NCI-H2029 (cell line): Measurements from ENCODE around the gene PLA2G4F.

ENCODE experiments used
- DNase-seq: peaks from one replicate; lab custom pipeline; 2025; lab: John Stamatoyannopoulos, UW

The PLA2G4F gene, protein sequence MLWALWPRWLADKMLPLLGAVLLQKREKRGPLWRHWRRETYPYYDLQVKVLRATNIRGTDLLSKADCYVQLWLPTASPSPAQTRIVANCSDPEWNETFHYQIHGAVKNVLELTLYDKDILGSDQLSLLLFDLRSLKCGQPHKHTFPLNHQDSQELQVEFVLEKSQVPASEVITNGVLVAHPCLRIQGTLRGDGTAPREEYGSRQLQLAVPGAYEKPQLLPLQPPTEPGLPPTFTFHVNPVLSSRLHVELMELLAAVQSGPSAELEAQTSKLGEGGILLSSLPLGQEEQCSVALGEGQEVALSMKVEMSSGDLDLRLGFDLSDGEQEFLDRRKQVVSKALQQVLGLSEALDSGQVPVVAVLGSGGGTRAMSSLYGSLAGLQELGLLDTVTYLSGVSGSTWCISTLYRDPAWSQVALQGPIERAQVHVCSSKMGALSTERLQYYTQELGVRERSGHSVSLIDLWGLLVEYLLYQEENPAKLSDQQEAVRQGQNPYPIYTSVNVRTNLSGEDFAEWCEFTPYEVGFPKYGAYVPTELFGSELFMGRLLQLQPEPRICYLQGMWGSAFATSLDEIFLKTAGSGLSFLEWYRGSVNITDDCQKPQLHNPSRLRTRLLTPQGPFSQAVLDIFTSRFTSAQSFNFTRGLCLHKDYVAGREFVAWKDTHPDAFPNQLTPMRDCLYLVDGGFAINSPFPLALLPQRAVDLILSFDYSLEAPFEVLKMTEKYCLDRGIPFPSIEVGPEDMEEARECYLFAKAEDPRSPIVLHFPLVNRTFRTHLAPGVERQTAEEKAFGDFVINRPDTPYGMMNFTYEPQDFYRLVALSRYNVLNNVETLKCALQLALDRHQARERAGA

DNA sequence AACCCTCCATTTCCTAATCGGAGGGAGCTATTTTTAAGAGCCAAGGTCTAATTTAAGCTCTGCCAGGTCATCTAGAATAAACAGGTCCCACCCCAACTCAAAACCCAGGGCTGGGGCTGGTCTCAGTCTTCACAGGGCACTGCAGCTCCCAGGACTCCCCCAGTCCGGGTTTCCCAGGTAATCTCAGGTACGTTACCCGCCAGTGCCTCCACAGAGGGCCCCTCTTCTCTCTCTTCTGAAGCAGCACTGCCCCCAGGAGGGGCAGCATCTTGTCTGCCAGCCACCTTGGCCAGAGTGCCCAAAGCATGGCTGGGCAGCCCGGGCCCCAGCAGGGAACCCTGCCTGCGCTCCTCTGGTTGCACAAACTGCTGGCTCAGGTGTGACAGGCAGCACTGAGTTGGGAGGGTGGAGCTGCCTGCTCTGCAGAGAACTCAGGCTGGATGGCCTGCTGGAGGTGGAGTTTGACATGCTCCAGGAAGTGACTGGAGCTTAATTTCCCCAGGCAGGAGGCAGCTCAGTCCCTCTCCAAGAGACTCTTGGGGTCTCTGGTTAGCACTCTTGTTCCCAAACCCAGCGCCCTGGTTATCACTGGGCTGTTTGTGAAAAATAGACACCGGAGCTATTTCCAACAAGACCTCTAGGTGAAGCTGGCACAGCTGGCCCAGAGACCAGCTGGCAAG, at the start of gene PLA2G4F:
Gene PLA2G4F (minus strand): TSS at position 394 of the 680 bp plus-strand sequence. CDS start 87 bp downstream, at position 307.
- DNase-seq: no peak

DNA sequence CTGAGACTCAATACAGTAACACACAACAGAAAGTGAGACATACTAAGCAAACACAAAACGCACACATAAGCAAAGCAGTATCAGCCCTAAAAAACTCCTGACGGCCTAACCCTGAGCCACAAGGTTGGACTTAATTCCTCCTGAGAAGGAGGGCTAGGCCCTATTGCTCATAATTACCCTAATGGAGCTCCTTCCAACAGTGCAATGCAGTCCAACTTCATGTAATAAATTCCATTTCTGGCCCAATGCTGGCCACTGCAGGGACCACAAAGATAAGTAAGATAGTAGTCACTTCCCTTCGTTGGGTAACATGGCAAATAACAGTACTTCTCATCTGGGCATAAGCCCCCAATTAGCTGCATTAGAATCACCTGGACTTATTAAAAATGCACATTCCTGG, 47.5 kb upstream of the PLA2G4F start:
- DNase-seq: no peak

- no peak for DNase-seq
Observed at GRCh38 chr15:42202653-42203052, 46.2 kb upstream of the PLA2G4F start.

- no peak for DNase-seq
Observed at GRCh38 chr15:42201801-42202200, 45.4 kb upstream of the PLA2G4F start.

DNA sequence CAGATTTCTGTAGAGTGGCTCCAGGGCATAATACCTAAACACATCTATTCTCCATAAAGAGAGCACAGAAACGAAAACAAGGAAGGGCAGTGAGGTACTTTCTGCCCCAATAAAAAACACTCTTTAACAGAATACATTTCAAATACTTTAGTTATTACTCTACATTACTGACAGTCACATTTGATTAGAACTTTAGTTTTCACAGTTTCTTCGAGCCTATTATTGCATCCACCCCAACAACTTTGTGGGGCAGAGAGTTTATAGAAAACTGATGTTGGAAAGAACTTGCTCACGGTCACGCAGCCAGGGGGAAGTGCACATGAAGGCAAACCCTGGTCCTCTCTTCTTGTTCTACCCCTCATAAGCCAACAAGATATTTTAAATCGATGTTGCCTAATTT, 42.7 kb upstream of the PLA2G4F start:
- no peak for DNase-seq

DNA sequence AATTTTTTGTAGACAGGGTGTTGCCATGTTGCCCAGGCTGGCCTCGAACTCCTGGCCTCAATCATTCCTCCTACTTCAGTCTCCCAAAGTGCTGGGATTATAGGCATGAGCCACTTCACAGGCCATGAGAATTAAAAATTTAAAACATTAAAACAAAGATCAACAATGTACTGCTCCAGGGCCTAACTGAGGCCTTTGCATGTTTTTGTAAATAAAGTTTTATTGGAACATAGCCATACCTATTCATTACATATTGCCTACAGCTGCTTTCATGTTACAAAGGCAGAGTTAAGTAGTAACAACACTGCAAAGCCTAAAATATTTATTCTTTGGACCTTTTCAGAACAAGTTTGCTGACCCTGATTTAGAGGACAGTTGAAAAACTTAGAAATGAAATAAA, 42.1 kb upstream of the PLA2G4F start:
- no peak for DNase-seq

DNA sequence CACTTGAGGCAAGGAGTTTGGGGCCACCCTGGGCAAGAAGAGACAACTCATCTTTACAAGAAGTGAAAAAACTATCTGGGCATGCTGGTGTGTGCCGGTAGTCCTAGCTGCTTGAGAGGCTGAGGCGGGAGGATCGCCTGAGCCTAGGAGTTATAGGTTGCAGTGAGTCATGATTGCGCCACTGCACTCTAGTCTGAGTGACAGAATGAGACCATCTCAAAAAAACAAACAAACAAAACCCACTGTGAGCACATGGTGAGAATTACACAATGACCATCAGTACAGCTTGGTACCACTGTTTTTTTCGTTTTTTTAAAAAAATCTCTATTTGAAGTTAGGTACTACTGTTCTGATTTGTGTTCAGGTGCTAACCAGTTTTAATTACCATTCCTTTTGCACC, 38.1 kb upstream of the PLA2G4F start:
- peak; percentile 2 for DNase-seq

DNA sequence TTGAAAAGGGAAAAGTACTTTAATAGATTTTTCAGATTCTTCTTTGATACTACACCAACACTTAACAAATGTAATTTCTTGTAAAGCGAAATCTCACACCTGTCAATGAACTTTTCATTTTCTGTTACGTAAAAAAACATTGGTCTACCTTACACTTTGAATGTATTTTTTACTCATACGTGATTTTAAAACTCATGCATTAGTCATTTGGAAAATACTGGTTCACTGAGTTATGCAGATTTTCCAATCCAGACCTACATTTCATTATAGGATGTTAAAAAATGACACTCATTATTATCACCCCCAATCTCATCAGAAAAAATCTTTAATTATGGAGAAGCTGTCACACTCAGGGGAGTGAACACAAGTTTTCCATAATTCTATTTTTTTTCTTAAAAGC, 36.9 kb upstream of the PLA2G4F start:
- no peak for DNase-seq

GRCh38 chr15:42191610-42192346, 35.3 kb upstream of the PLA2G4F start:
- no peak for DNase-seq

- DNase-seq: no peak
Observed at GRCh38 chr15:42190370-42190769, 33.9 kb upstream of the PLA2G4F start.

GRCh38 chr15:42185801-42186200, 29.4 kb upstream of the PLA2G4F start:
- DNase-seq: no peak

DNA sequence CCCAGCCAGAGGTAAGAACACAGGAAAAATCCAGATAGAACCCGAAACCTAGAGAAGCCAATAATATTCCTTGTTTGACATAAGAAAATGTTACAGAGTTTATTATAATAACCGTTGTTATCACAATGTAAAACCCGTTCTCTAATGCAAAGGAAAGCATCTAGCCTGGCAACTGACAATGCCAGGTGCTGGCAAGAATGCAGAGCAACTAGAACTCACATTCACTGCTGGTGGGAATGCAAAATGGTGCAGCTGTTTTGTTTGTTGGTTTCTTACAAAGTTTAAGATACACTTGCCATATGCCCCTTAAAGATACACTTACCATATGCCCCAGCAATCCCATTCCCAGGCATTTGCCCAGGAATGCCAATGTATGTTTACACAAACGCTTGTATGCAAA, 28.3 kb upstream of the PLA2G4F start:
- no peak for DNase-seq

DNA sequence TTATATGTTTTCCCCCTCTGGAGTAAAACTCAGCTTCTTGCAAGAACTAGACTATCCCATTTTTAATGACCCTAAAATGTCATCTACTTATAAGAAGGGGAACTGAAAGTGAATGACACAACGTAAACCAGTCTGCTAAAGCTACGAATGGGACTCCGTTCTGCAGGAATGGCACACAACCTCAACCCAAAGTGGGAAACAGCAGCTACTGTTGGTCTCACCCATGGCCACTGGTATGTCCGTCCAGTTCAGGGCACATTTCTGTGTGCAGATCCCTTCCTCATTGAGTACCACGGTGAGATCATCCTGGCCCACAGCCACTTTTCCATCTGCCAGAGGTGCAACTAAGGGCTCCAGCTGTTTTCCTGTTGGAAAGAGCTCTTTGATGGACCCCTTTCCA, 27.9 kb upstream of the PLA2G4F start:
- no peak for DNase-seq

GRCh38 chr15:42182961-42183360, 26.5 kb upstream of the PLA2G4F start:
- DNase-seq: no peak

DNA sequence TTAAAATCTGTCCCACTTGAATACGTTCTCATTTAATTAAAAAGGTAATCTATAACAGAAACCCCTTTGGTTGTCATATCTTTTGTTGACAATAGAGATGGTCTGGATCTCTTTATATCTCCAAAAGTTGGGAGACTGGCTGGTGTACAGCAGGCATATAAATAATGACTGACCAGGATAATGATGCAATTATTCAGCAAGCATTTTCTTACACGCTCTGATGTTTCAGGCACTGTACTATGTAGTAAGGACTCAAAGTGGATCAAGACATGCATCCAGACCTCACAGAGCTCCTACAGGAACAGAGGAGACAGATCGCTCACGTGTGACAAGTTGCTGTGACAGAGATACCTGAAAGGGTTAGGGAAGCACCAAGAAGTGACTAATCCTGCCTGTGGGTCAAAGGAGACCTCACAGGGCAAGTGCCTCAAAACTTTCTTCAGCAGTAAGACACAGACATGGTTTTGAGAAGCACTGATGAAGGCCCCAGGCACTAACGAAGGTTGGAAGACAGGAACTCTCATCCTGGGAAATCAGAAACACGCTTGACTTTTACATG, 26.0 kb upstream of the PLA2G4F start:
- no peak for DNase-seq

DNA sequence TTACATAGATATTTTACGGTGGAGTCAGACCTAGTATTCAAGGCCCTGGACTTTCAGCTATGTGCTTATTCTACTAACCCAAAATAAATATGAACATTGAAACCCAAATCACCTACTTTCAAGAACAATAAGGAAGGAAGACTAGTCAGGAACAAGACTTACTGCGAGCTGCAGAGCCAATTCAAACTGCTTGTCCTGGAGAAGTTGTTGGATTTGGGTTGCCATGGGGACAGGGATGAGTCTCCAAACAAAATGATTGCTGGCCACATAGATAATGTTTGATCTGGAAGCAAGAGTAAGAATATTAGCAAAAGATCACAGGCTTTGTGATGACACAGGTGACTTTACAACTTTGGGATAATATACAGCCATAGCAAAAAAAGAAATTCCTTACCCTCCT, 21.6 kb upstream of the PLA2G4F start:
- no peak for DNase-seq

DNA sequence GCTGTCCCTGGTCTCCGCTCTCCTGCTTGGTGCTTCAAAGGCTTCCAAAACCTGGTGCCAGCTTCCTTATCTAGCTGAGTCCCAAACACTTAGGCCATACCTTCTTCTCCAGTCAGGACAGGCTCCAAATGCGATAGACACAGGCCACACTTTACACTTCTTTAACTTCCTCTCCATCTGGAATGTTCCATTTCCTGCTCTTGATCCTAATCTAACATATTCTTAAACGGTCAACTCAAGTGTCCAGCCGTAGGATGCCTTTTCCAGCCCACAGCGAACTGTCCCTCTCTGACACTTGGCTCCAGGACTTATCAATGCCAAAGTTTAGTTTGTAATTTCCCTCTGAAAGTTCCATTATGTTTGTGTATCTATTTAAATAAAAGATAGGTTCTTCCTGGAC, 19.2 kb upstream of the PLA2G4F start:
- DNase-seq: no peak

GRCh38 chr15:42172475-42172874, 16.0 kb upstream of the PLA2G4F start:
- DNase-seq: no peak

DNA sequence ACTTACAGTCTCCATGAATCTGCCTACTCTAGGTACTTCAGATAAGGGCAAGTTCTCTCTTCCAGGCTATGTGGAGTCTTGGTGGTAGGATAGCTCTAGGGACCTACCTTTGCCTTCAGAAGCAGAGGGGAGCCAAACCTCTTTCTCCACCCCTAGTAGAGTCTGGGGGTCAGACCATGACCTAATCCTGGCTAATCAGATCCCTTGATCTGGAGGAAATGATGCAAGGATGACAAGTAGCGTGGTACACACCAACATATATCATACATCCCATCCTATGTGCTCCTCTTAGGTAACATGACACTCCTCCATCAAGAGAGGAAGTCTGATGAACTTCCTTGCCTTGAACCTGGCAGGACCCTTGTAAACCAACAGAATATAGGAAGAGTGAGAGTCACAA, 15.4 kb upstream of the PLA2G4F start:
- no peak for DNase-seq

DNA sequence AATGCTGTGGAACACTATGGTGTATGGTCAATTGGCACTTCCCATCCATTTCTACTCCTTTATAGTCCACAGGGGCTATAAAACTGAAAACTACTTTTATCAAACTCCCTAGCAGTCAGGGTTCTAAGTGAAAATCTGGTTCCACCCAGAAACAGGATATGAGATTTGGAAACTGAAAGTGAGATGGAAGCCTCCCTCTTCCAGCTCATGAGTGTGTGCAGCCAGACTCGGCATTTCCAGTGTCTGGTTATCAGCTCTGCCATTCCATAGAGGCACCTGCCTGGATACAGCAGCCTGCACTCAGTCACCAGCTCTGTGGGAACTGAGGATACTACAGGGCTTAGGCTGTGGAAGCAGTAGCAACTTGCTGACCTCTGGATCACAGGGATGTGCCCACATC, 14.7 kb upstream of the PLA2G4F start:
- DNase-seq: no peak

DNA sequence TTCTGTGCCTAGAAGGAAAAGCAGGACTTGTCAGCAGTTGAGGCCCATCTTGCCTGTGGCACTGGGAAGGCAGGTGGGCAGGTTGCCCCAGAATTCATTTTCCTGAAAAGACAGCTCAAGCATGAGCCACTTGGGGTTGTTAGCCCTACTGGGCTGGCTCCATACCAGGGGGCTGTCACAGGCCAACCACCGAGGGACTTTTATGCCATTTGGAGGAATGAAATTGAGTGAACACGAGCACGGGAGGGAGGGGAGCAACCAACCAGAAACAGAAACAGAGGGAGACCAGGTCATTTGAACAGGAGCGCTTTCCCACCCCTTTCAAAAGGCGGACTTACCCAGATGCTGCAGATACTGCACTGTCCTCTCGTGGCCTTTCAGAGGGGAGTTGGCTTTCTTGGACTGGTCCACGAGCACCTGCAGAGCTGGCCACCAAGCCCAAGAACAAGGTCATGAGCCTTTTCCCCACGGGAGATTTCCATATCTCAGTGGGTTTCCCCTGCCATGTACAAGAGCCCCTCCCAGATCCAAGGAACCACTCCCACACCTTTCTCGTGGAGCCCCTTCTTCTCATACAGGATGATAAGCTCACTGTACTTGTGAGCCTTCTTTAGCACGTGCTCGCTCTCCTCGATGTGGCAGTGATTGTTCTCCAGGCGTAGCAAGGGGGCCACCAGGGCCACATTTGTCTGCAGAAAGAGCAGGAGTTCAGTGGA, 9.9 kb upstream of the PLA2G4F start:
- no peak for DNase-seq
